GM19193 (cell line): Measurements from ENCODE around the gene UBXN4.

Experiments
- POLR2A ChIP-seq: IDR thresholded peaks from 4 replicates; pipeline ENCODE4 v1.6.1; 2011; ENCODE audit not compliant: insufficient read depth, insufficient read length; ENCODE audit errors: extremely low read depth

UBXN4 gene

GRCh38 chr2:135818937-135819610, 77.4 kb downstream of the UBXN4 start:
- no peak for TF ChIP-seq POLR2A

GRCh38 chr2:135820003-135820618, 78.5 kb downstream of the UBXN4 start:
- no peak for TF ChIP-seq POLR2A

GRCh38 chr2:135821190-135821589, 79.5 kb downstream of the UBXN4 start:
- TF ChIP-seq POLR2A: no peak

GRCh38 chr2:135822855-135823254, 81.2 kb downstream of the UBXN4 start:
- no peak for TF ChIP-seq POLR2A

- no peak for TF ChIP-seq POLR2A
Observed at GRCh38 chr2:135825131-135825530, 83.5 kb downstream of the UBXN4 start.

- TF ChIP-seq POLR2A: no peak
Observed at GRCh38 chr2:135825550-135826176, 84.0 kb downstream of the UBXN4 start.

GRCh38 chr2:135826544-135826943, 84.9 kb downstream of the UBXN4 start:
- no peak for TF ChIP-seq POLR2A

- TF ChIP-seq POLR2A: no peak
Observed at GRCh38 chr2:135829378-135830135, 87.9 kb downstream of the UBXN4 start.

- TF ChIP-seq POLR2A: no peak
Observed at GRCh38 chr2:135831180-135831812, 89.6 kb downstream of the UBXN4 start.

GRCh38 chr2:135832891-135833290, 91.2 kb downstream of the UBXN4 start:
- TF ChIP-seq POLR2A: no peak
